Activated CD4-positive, alpha-beta T cell treated with anti-CD3 and anti-CD28 coated beads, Interleukin-2, amount 10 ng/mL, durations not matched to agents 7 days and 5 days (primary cell): Measurements from ENCODE around the gene PRSS56. TPM values are rescaled to one million over a fixed set of nuclear protein-coding genes. Genes with fewer than 3 reads are reported as not detected.
A peak's percentile ranks its signal among the peaks of the same experiment; 100 is the strongest.

ENCODE experiments used
- CTCF ChIA-PET: fragments of 350-600 bp; sonication (Branson Sonifier 250); formaldehyde crosslinking; loops from one replicate; lab custom pipeline; 2021; ENCODE audit warnings: antibody characterized with exemption; lab: Charles Lee
- POLR2A ChIA-PET: fragments of 350-600 bp; sonication (Branson Sonifier 250); formaldehyde crosslinking; loops from one replicate; lab custom pipeline; 2021; ENCODE audit warnings: antibody characterized with exemption; lab: Charles Lee
- DNase-seq: peaks from one replicate; pipeline ENCODE4 v3.0.0-alpha.2; 2020
- H3K27ac Mint-ChIP-seq: one replicate; pipeline ENCODE4 v1.8.0; 2021; ENCODE audit warnings: mild to moderate bottlenecking, moderate library complexity, mixed read lengths
- H3K27me3 Mint-ChIP-seq: one replicate; pipeline ENCODE4 v1.8.0; 2021; ENCODE audit warnings: mixed read lengths
- H3K36me3 Mint-ChIP-seq: one replicate; pipeline ENCODE4 v1.8.0; 2021; ENCODE audit warnings: low read depth, mixed read lengths
- H3K4me1 Mint-ChIP-seq: one replicate; pipeline ENCODE4 v1.8.0; 2021; ENCODE audit warnings: mixed read lengths
- H3K4me3 Mint-ChIP-seq: one replicate; pipeline ENCODE4 v1.8.0; 2021; ENCODE audit warnings: mild to moderate bottlenecking, moderate library complexity, mixed read lengths
- H3K9me3 Mint-ChIP-seq: one replicate; pipeline ENCODE4 v1.8.0; 2021; ENCODE audit warnings: mixed read lengths
- total RNA-seq, 2 experiments: library from RNA; stranded (reverse); gene quantifications; one replicate each; pipeline ENCODE4 v1.2.3, GENCODE V29; 2021

PRSS56 gene
- total RNA-seq, 2 experiments from 2014 or later, result not detected

DNA sequence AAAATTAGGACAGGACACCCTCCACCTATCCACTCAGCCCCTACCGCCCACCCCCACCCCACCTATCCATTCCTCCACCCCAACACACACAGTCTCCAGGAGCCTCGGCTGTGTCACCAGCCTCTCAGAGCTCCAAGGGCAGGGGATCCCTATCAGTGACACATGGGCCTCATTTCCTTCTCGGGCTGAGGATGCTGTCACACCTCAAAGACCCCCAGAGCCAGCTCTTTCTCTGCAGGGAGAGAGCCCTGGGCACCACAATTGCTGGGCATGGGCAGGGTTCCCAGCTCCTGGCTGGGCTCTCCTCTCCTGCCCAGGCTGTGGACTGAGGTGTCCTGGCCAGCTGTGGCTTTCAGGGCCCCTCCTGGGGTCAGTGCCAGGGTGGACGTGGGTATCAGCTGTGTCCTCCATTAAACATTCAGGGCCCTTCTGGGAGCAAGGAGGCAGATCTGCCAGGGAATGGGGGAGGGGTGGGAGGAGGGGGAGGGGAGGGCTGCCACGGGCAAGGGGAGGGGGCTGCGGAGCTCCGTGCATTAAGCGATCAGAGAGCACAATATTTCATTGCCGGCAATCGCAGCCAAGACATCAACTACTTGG is 18.3 kb upstream of the PRSS56 start:
- H3K4me1 Mint-ChIP-seq, result peaks cover 2% of the 10 kb centered on the region
- no peak overlapping the region for H3K4me3 Mint-ChIP-seq
- POLR2A ChIA-PET, result no interaction called here
- no peaks in the 10 kb centered on the region for H3K9me3 Mint-ChIP-seq
- no peak overlapping the region for H3K27ac Mint-ChIP-seq
- H3K36me3 Mint-ChIP-seq, result no peaks in the 10 kb centered on the region
- peaks cover 47% of the 10 kb centered on the region for H3K27me3 Mint-ChIP-seq
- CTCF ChIA-PET, result no interaction called here
- no peak for DNase-seq

DNA sequence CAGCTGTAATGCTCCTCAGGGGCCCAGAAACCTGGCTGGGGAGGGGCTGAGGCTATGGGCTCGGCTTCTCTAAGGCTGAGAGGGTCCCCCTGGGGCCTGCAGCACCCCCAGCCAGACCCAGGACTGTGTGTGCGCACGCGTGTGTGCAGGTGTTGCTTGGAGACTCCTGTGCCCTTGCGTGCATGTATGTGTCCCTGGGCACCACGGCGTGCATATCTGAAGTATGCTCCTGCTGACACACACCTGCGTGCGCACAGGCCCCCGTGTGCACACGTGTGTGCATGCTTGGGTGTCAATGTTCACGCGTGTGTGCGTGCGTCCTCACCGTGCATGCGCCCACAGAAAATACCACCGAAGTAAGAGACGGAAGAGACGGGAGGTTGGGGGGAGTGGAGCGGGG is 17.7 kb upstream of the PRSS56 start:
- Mint-ChIP-seq H3K27me3 (peaks cover 51% of the 10 kb centered on the region), H3K27ac (no peak overlapping the region), H3K36me3 (no peaks in the 10 kb centered on the region), H3K9me3 (no peaks in the 10 kb centered on the region), H3K4me1 (peaks cover 2% of the 10 kb centered on the region), H3K4me3 (peak overlapping the region; percentile 45)
- ChIA-PET CTCF (no interaction called here), POLR2A (no interaction called here)
- no peak for DNase-seq

DNA sequence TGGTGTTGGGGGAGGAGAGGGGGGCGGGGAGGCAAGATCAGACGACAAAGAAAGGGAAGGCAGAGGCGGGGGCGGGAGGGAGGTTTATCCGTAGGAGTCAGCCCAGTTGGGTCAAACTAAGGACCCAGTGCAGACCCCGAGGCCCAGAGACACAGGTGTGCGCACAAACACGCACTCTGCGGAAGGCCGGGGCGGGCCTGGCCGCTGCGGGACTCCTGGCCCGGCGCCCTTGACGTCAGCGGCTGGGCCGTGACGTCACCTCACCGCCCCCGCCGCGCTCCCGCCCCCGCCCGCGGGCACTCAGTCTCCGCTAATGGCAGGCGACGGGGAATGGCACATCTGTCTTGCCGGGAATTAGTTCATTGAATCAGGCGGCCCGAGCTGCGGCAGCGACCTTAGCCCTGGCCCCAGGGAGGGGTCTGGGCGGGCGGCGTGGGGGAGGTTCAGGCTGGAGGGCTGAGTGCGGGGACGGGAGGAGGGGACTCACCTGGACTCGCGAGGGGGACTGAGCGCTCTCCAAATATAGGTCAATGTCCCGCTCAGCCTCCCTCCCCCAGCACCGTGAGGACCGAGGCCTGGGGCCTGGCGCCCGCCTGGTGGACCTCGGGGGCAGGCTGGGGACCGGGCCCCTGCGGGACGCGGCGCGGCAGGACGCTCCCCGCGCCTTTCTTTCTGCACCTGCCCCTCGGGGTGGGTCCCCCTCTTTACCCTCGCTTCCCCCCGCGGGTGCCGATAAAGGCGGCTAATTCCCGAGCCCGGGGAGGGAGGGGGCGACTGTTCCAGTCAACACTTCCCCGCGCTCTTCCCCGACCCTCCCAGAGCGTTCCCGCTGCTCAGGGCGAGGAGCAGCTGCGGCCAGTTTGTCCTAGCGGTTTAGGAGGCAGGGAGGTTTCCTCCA is 17.0 kb upstream of the PRSS56 start:
- Mint-ChIP-seq H3K9me3 (no peaks in the 10 kb centered on the region), H3K4me3 (no peak overlapping the region), H3K4me1 (peaks cover 2% of the 10 kb centered on the region), H3K36me3 (no peaks in the 10 kb centered on the region), H3K27me3 (peaks cover 51% of the 10 kb centered on the region), H3K27ac (no peak overlapping the region)
- CTCF ChIA-PET, result no interaction called here
- POLR2A ChIA-PET, result no interaction called here
- no peak for DNase-seq

DNA sequence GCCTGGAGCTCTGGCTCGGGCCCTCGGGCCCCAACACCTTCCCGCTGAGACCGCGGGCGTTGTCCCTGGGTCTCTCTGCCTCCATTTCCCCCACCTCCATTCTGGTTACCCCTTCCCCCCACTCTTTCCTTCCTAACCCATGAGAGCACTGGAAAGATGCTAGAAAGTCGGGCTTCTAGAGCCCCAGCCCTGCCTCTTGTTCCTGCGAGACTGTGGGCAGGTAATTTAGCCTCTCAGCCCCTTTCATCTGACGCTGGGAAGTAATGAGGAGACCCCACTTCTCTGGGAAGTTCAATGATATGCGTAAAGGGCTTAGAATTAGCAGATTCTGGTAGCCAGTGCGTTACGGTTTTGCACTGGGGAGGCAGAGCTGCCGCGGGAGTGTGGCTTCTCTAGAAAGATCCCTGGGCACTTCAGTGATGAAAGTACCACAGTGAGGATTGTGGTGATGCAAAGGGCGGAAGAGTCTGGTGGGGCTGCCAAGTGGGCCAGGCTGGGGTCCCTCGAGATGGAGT is 16.3 kb upstream of the PRSS56 start:
- Mint-ChIP-seq H3K27me3 (peaks cover 48% of the 10 kb centered on the region), H3K9me3 (no peaks in the 10 kb centered on the region), H3K27ac (no peak overlapping the region), H3K4me3 (no peak overlapping the region), H3K36me3 (no peaks in the 10 kb centered on the region), H3K4me1 (peaks cover 2% of the 10 kb centered on the region)
- ChIA-PET POLR2A (no interaction called here), CTCF (no interaction called here)
- no peak for DNase-seq

DNA sequence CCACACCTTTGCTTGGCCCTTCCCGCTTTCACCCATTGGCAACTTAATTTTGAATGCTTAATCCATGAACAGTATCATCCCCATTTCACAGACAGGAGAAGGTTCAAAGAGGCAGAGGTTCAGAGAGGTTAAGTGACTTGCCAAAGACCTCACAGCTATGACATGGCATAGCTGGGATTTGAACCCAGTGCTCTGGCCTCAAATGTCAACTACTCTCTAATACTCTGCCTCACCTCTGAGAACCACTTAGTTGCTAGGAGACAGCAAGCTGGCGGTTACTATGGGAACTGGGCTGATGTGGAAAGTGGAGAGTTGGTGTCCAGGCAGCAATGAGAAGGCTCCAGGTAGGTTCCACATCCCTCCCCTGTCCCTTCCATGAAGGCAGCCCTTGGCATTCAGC is 15.8 kb upstream of the PRSS56 start:
- Mint-ChIP-seq H3K36me3 (no peaks in the 10 kb centered on the region), H3K4me3 (no peak overlapping the region), H3K27me3 (peaks cover 48% of the 10 kb centered on the region), H3K4me1 (peaks cover 2% of the 10 kb centered on the region), H3K9me3 (no peaks in the 10 kb centered on the region), H3K27ac (no peak overlapping the region)
- DNase-seq, result no peak
- ChIA-PET CTCF (no interaction called here), POLR2A (no interaction called here)

DNA sequence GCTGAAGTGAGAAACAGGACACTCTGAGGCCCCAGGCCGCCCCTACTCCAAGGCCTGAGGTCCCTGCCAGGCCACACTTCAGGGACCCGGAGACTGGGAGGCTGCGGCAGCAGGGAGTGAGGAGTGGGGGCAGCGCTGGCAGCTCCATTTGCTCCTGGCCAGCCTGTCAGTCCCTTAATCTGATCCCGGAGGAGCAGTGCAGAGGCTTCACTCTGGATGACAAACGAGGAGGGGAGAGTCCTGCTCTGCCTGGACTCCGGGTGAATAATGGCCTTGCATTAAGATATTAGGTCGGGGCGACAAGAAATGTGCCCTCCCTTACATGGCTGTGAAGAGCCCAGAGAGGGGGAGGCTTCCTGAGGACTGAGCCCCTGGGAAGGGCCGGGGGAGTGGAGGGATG is 14.3 kb upstream of the PRSS56 start:
- Mint-ChIP-seq H3K4me1 (peaks cover 2% of the 10 kb centered on the region), H3K27me3 (peaks cover 45% of the 10 kb centered on the region), H3K36me3 (no peaks in the 10 kb centered on the region), H3K4me3 (no peak overlapping the region), H3K27ac (no peak overlapping the region), H3K9me3 (no peaks in the 10 kb centered on the region)
- no peak for DNase-seq
- ChIA-PET POLR2A (no interaction called here), CTCF (no interaction called here)

DNA sequence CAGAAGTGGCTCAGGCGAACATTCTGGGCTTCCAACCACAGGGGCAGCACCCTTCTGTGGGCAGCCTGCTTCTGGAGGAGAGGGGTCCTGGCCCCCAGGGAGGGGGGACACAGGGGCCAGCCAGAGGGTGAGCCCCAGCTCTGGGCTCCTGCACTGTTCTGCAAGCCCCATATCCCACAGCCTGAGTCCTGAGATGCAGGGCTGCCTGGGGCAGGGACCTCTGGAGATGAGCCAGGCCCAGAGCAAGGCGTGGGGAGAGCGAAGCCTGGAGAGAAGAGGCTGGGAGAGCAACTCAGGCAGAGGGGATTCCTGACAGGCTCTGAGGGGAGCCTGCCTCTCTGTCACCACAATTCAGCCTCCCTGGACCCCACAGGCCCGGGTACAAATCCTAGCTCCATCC is 13.5 kb upstream of the PRSS56 start:
- Mint-ChIP-seq H3K36me3 (no peaks in the 10 kb centered on the region), H3K9me3 (no peaks in the 10 kb centered on the region), H3K27ac (no peak overlapping the region), H3K4me1 (peaks cover 2% of the 10 kb centered on the region), H3K4me3 (no peak overlapping the region), H3K27me3 (peaks cover 41% of the 10 kb centered on the region)
- CTCF ChIA-PET, result interaction anchor here (0.7 kb wide), 1 partner anchor 506 kb away, joined by 3 read pairs; no protein-coding TSS in a partner anchor
- POLR2A ChIA-PET, result no interaction called here
- no peak for DNase-seq

DNA sequence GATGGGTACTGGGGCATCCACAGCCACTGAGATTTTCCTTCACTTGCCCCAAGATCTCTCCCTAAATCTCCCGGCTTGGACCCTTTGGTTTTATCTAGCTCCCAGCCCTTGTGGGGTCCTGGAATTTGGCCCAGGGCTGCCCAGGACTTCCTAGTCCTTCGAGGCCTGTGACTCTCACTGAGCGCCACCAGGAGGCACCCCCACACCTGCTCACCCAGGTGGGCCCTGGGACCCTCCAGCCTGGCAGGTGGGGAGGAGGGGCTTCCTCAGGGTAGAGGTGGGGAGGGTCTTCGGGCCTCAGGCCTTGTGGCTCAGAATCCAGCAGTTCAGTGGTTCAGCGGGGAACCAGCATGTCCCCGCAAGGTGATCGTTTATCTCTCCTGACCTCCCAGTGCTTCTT is 11.9 kb upstream of the PRSS56 start:
- ChIA-PET CTCF (no interaction called here), POLR2A (interaction anchor here (0.6 kb wide), 1 partner anchor 1138 kb away, joined by 5 read pairs; no protein-coding TSS in a partner anchor)
- H3K27ac Mint-ChIP-seq, result no peak overlapping the region
- H3K27me3 Mint-ChIP-seq, result peaks cover 35% of the 10 kb centered on the region
- no peak for DNase-seq
- H3K36me3 Mint-ChIP-seq, result no peaks in the 10 kb centered on the region
- H3K9me3 Mint-ChIP-seq, result no peaks in the 10 kb centered on the region
- H3K4me3 Mint-ChIP-seq, result no peak overlapping the region
- H3K4me1 Mint-ChIP-seq, result no peaks in the 10 kb centered on the region

DNA sequence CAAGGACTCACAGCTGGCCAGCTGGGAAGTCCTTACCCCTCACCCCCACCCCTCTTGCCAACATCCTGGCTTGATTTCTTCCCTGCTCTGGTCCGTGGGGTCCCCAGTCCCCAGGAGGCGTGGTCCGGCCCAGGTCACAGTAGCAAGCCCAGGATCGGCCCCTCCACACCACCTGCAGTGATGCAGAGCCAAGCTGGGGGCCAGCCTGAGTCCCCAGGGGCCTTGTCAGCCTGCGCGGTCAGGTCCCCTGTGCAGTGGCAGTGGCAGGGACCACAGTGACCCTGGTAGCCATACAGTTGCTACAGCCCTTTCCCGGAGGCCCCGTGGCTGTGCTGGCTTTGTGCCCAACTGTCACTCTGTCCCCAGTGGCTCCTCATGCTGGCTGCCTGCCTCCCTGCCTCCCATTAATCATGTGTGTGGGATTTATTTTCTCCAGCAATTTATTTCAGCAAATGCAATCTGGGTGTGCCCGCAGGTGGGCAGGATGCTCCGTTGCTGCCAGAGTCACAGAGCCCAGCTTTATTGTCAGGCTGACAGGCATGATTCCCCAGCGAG is 8.8 kb upstream of the PRSS56 start:
- Mint-ChIP-seq H3K9me3 (no peaks in the 10 kb centered on the region), H3K27me3 (peaks cover 10% of the 10 kb centered on the region), H3K36me3 (no peaks in the 10 kb centered on the region), H3K4me3 (no peak overlapping the region), H3K4me1 (no peaks in the 10 kb centered on the region), H3K27ac (no peak overlapping the region)
- DNase-seq, result no peak
- POLR2A ChIA-PET, result no interaction called here
- CTCF ChIA-PET, result no interaction called here

DNA sequence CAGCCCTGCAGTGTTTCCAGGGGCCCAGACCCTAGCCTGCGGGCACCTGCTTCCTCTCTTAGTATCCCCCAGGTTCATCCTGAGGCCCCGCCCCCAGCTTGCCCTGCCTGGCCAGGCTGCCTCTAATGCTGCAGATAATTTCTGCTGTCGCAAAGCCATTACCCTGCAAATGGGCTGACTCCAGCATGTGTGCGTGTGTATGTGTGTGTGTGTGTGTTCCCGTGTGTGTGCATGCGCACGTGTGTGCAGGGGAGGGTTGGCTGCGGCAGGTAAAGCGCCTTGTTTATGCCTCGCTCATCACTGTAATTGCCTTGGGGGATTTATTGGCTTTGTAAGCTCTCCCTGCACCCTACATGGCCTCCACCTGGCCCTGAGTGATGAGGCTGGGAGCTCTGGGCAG is 7.6 kb upstream of the PRSS56 start:
- H3K36me3 Mint-ChIP-seq, result no peaks in the 10 kb centered on the region
- CTCF ChIA-PET, result interaction anchor here (0.6 kb wide), 1 partner anchor 142 kb away, joined by 3 read pairs; no protein-coding TSS in a partner anchor
- DNase-seq, result no peak

DNA sequence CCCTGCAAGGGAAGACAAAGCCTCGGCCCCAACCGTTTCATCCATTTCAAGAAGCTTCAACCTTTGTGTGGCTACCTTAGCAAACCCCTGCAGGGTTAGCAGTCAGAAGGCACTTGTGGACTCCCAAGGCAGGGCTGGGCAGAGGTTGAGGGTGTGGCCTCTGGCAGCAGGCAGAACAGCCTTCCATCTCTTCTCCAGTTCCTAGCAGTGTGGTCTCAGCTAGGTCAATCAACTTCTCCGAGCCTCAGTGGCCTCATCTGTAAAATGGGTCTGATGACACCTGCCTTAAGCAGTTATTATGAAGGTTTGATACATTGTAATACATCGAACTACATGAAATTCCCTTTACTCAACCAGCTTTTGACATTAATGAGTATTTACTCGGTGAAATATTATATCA is 6.8 kb upstream of the PRSS56 start:
- ChIA-PET POLR2A (no interaction called here), CTCF (no interaction called here)
- Mint-ChIP-seq H3K4me1 (no peaks in the 10 kb centered on the region), H3K27ac (no peak overlapping the region), H3K4me3 (no peak overlapping the region), H3K27me3 (peaks cover 6% of the 10 kb centered on the region), H3K9me3 (no peaks in the 10 kb centered on the region), H3K36me3 (no peaks in the 10 kb centered on the region)
- no peak for DNase-seq

More for the DNA sequence above, 7.6 kb upstream of the PRSS56 start:
- Mint-ChIP-seq H3K27me3 (peaks cover 6% of the 10 kb centered on the region), H3K4me3 (no peak overlapping the region), H3K9me3 (no peaks in the 10 kb centered on the region), H3K27ac (no peak overlapping the region), H3K4me1 (no peaks in the 10 kb centered on the region)
- POLR2A ChIA-PET, result no interaction called here

DNA sequence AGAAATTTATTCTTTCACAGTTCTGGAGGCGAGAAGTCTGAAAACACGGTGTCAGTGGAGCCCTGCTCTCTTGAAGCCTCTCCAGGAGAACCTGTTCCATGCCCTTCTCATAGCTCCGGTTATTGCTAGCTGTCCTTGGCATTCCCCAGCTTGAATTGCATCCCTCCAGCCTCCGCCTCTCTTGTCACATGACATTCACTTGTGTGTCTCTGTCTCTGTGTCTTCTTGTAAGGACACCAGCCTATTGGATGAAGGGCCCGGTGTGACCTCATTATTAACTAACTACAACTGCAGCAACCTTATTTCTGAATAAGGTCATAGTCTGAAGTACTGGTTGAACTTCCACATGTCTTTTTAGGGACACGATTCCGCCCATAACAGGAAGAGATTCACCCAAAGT is 4.5 kb upstream of the PRSS56 start:
- POLR2A ChIA-PET, result no interaction called here
- no peaks in the 10 kb centered on the region for H3K9me3 Mint-ChIP-seq
- CTCF ChIA-PET, result interaction anchor here (0.6 to 1.3 kb wide), 3 partner anchors 8 to 1483 kb away, joined by 3 to 4 read pairs (median 3); no protein-coding TSS in a partner anchor
- peaks cover 4% of the 10 kb centered on the region for H3K27me3 Mint-ChIP-seq
- no peak for DNase-seq
- no peaks in the 10 kb centered on the region for H3K4me1 Mint-ChIP-seq
- H3K4me3 Mint-ChIP-seq, result no peak overlapping the region
- no peak overlapping the region for H3K27ac Mint-ChIP-seq
- no peaks in the 10 kb centered on the region for H3K36me3 Mint-ChIP-seq

DNA sequence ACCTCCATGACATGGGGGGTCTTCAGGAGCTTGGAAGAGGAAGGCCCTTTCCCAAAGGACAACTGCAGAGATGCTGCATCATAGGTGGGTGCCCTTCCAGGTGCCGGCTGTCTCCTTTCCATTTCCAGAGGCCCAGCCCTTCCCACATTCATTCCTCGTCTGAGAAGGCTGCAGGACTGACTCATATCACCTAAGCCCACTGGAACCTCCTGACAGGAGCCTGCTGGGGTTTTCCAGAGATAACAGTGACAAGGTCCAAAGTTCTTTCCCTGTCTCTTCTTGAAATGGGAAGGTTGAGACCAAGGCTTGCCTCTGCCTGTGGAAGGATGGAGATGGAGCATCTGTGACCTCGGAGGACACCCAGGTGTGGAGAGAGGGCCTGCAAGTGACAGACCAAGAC is 3.6 kb upstream of the PRSS56 start:
- Mint-ChIP-seq H3K36me3 (no peaks in the 10 kb centered on the region), H3K4me3 (no peak overlapping the region), H3K4me1 (peaks cover 2% of the 10 kb centered on the region), H3K27me3 (peaks cover 7% of the 10 kb centered on the region), H3K9me3 (no peaks in the 10 kb centered on the region), H3K27ac (no peak overlapping the region)
- ChIA-PET CTCF (interaction anchor here (0.7 to 1.3 kb wide), 3 partner anchors 8 to 415 kb away, joined by 3 to 4 read pairs (median 3); no protein-coding TSS in a partner anchor), POLR2A (no interaction called here)
- DNase-seq, result no peak
